Measurements from ENCODE around the gene SFXN1. TPM values are rescaled to one million over a fixed set of nuclear protein-coding genes. Genes with fewer than 3 reads are reported as not detected.
"Not testable (repeated sequence)": the region's sequence is repeated elsewhere in the genome, so short reads cannot be mapped to it uniquely, and the experiment has no call there.

SFXN1 gene
- total RNA-seq, 1 donor from 2014 or later: 34.5 TPM

DNA sequence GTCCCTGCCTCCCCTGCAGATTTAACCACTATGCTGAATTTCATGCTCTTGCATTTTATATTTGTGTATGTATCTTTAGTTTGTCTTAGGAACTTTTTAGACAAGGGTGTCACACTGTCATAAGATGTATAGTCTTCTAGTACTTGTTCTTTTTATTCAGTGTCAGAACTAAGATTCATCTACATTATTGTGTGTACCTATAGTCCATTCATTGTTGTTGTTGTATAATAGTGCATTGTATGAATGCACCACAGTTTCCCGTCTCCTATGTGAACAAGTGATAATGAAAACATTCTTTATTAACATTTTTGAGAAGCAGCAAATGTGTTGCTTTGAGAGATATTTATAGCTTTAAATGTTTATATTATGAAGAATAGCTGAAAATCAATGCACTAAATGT lies 45.9 kb downstream of the SFXN1 start:
- intact Hi-C loops (cut with DNase I): no loop called here
- ATAC-seq (no peak), DNase-seq (ENCODE audit: missing footprints) (no peak)

DNA sequence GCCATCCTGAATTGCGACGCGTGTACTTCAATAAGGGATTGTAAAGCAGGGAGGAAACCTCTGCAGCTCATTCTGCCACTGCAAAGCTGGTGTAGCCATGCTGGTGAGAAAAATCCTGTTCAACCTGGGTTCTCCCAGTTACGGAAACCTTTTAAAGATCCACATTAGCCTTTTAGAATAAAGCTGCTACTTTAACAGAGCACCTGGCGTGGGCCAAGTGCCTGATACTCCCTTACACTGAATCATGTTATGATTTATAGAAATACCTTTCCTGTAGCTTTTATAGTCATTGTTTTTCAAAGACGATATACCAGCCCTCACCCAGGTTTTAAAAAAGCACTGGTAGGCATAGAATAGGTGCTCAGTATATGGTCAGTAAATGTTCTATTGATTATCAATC lies 48.3 kb downstream of the SFXN1 start:
- ATAC-seq (no peak), DNase-seq (ENCODE audit: missing footprints) (no peak)
- intact Hi-C loops (cut with DNase I): no loop called here

DNA sequence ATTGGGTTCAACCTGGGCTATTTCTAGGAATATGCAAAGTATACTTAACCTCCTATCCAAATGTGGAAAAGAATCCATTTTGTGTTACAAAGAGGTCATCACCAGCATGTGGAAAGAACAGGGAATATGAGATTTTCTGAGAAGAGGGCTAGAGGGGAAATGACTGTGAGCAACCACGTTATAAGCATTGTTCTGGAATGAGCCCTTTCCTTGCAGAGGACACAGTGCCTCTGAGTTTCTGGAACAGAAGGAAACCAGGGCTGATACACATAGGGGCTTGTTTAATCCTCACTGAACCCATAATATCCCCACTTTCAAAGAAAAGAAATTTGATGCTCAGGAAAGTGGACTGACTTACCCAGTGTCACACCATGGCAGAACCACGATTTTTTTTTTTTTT lies 53.0 kb downstream of the SFXN1 start:
- DNase-seq (ENCODE audit: missing footprints) (no peak), ATAC-seq (no peak)
- intact Hi-C loops (cut with DNase I): no loop called here

GRCh38 chr5:175534070-175534932 lies 55.9 kb downstream of the SFXN1 start:
- DNase-seq (ENCODE audit: missing footprints): peak; percentile 94
- intact Hi-C loops (cut with DNase I): loop anchor here (2.0 kb wide), 2 partner anchors 122 to 184 kb away; no protein-coding TSS in a partner anchor
- ATAC-seq: peak; percentile 95

- DNase-seq (ENCODE audit: missing footprints); ATAC-seq: not testable (repeated sequence)
- intact Hi-C loops (cut with DNase I): loop anchor here (2.0 kb wide), 2 partner anchors 121 to 183 kb away; no protein-coding TSS in a partner anchor
These were observed 57.0 kb downstream of the SFXN1 start for GRCh38 chr5:175535331-175535730.

DNA sequence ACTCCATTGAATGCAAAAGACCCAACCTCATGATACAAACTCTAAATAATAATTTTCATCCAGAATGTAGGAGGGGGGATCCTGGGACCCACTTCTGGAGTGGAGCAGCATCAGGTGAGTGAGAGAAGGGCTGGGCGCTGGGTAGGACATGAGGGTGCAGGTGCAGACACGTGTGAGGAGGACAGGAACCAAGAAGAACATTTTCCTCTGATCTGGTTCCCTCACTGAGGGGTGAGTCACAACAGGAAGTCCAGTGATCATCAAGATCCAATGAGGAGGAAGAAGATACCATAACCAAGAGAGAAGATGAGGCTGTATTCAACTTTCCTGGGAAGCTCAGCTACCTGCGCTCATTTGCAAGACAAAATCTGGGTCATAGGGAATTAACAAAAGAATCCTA lies 57.4 kb downstream of the SFXN1 start:
- ATAC-seq (no peak), DNase-seq (ENCODE audit: missing footprints) (no peak)
- intact Hi-C loops (cut with DNase I): loop anchor here (2.0 kb wide), 2 partner anchors 121 to 183 kb away; no protein-coding TSS in a partner anchor

DNA sequence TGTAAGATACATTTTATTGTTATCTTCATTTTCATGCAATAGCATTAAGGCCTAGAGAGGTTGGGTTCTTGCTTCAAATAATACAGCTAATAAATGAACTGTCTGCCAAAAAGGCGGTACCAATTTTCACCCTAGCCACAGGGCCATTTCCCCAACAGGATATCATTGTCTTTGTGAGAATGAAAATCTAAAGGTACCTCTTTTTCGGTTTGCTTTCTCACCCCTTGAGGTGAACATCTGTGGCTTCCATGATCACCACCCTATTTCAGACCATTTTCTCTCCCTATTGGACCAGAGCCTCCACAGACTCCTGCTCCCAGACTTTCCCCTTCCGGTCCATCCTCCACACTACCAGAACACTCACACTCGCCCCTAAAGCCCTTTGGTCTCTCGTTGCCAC lies 60.2 kb downstream of the SFXN1 start:
- DNase-seq (ENCODE audit: missing footprints) (no peak), ATAC-seq (no peak)
- intact Hi-C loops (cut with DNase I): no loop called here

- intact Hi-C loops (cut with DNase I): no loop called here
- no peak for ATAC-seq
- no peak for DNase-seq (ENCODE audit: missing footprints)
These were observed 61.6 kb downstream of the SFXN1 start for GRCh38 chr5:175539936-175540335.

DNA sequence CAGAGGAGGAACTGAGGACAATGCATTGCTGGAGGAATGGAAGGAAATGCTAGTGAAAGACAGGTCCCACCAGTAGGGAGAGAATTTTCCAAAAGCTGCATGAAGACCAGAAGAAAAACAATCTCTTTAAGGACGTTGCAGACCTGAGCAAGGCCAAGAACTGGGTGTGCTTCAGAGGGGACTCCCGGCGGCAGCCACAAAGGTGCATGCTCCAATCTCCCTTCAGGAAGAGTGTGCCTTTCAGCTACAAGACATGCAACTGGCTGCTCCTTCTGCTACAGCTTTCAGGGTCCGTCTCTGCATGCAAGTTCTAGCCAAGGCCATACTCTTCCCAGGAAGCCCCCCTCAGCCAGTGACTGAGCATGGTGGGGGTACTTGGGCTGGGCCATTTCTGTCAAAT lies 62.9 kb downstream of the SFXN1 start:
- ATAC-seq (no peak), DNase-seq (ENCODE audit: missing footprints) (no peak)
- intact Hi-C loops (cut with DNase I): no loop called here

GRCh38 chr5:175542232-175542965 lies 64.0 kb downstream of the SFXN1 start:
- DNase-seq (ENCODE audit: missing footprints) (peak; percentile 40), ATAC-seq (no peak)
- intact Hi-C loops (cut with DNase I): no loop called here

GRCh38 chr5:175542966-175543235 lies 64.5 kb downstream of the SFXN1 start:
- DNase-seq (ENCODE audit: missing footprints) (no peak), ATAC-seq (no peak)
- intact Hi-C loops (cut with DNase I): no loop called here

DNA sequence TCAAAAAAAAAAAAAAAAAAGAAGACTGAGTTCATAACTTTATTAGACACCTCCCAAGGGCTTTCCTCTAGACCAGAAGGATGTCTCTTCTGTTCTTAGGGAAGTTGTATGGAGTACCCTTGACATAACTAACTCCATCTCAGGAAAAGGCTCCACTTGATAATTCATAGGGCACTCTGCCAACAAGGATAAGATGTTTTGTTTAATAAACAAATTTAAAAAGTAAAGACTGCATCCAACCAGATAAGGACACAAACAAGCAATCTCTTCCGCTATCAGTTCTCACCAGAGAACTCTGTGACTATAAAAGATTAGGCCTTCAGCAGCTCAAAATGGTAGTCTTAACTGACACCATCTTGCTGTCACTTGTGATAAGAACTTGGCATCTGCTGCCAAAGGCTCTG lies 65.8 kb downstream of the SFXN1 start:
- intact Hi-C loops (cut with DNase I): no loop called here
- ATAC-seq: no peak
- DNase-seq (ENCODE audit: missing footprints): no peak

DNA sequence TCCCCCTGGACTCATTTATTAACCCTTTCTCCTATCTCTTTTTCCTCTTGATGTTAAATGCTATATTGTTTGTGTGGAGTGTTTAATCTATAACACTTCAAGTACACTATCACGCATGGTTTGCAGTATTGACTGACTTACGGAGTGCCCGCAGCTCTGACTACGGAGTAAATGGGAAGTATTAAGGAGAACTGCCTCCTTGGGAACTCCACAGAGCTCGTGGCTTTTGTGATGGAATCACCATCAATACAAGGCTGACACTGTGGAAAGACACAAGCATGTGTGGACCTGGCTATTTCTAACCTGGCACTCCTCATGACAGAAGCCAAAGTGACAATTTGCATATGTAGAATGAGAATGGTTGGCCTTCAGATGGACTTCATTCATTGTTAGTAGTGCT lies 66.2 kb downstream of the SFXN1 start:
- DNase-seq (ENCODE audit: missing footprints) (no peak), ATAC-seq (no peak)
- intact Hi-C loops (cut with DNase I): no loop called here

- ATAC-seq (no peak), DNase-seq (ENCODE audit: missing footprints) (no peak)
- intact Hi-C loops (cut with DNase I): no loop called here
These were observed 69.5 kb downstream of the SFXN1 start for GRCh38 chr5:175547842-175548241.

DNA sequence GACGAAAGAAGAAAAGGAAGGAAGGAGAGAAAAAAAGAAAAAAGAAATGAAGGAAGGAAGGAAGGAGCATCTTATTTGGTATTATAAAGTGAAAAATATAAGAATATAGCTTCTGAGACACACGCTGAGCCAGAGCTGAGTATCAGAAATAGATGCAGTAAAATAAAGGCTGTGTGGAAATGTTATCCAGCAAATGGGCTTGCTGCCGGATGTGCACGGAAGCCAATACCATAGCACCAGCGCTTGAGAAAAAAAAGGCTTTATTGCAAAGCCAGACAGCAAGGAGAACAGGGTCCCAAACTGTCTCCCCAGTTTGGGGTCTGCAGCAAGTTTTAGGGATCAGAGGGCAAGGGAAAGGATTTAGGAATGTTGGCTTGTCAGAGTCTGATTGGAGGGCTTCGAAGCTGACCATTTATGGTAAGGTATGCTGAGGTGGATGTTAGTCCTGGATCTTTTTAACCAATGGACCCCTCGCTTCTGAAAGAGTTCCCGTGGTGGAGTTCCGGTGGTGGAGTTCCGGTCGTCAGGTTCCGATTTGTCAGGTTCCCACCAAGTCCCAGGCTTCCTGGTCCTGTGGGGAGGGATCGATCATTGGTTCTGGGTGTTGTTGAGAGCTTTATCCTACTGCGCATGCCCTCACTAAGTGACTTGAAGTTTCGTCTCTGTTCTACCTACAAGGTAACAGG lies 70.4 kb downstream of the SFXN1 start:
- DNase-seq (ENCODE audit: missing footprints) (no peak), ATAC-seq (no peak)
- intact Hi-C loops (cut with DNase I): no loop called here

DNA sequence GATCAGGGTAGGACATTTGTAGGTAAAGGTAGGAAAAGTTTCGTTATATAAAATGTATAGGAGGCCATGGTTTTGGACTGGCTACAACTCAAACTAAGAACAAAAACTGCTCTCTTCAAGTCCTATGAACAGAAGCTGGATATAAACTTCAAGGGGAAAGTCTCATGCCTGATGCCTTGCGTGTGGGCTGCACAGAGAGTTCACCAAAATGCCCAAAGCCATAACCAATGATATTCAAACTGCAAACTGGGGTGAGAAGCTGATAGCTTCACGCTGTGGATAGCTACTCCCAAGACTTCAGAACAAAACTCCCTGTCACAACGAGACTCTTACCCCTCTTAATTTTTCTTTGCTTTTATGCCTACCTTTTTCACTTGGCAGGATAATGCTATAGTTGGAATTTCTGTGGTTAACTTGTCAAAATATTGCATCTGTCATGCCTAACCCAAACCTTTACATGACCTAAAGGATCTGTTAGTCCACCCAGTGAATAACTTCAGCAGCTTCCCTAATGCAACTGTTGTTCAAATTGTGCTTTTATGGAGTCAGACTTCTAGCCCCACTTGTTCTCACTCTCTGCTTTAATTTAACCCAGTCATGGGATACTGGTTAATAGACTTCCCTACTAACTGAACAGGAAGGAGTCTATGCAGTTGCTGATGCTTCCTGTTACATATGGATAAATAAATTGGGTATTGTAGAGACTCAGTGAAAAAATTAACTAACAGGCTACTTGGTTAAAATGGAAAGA lies 71.9 kb downstream of the SFXN1 start:
- intact Hi-C loops (cut with DNase I): no loop called here
- no peak for DNase-seq (ENCODE audit: missing footprints)
- ATAC-seq: no peak

DNA sequence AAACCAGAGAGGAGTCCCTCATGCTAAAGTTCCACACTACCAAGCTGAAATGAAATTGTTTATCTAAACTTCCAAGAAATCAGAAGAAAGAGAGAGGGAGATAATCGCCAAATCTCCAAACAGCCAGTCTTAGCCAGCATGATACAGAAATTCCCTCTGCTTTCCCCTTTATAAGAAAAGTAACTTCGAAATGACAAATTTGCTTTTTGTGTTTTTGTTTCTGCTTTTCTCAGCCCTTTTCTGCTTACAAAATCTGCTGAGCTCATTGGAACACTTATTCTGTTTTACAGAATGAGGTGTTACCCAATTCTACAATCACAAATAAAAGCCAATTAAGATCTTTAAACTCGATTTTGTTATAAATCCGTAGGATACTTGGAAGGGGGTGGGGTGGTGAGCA lies 72.9 kb downstream of the SFXN1 start:
- ATAC-seq (no peak), DNase-seq (ENCODE audit: missing footprints) (no peak)
- intact Hi-C loops (cut with DNase I): no loop called here

- no peak for DNase-seq (ENCODE audit: missing footprints)
- no peak for ATAC-seq
- intact Hi-C loops (cut with DNase I): no loop called here
These were observed 75.9 kb downstream of the SFXN1 start for GRCh38 chr5:175554296-175554695.

DNA sequence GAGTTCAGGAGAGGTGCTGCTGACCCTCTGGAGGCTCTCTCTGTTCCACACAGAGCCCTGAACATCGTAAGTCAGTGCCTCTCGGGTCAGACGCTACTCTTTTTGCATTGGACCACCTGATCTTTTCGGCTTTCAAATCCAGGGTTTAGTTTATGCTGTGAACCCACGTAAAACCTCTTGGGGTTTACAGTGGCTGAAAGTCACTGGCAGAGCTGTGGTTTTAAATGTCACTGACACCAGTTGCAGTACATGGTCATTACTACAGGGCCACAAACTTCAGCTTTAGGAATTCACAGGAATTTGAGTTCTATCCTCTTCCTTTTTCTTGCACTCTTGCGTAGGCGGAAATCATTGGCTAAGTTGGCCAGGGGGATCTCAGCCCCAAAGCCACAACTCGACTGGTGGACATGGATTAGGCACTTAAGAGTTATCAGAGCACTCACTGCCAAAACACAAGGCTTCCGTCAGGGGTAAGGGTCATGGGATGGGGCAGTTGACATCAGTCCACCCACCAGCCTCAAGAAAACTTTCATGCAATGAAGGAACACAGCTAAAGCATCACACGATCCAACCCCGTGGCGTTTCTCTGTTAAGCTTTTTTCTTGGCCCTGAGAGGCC lies 76.9 kb downstream of the SFXN1 start:
- ATAC-seq (no peak), DNase-seq (ENCODE audit: missing footprints) (no peak)
- intact Hi-C loops (cut with DNase I): no loop called here

Measured in Right ventricle myocardium inferior (tissue), 1 donor.